WTC11 (cell line): ENCODE measurements around the gene PRKAR2A. TPM values are rescaled to one million over a fixed set of nuclear protein-coding genes. Genes with fewer than 3 reads are reported as not detected.

Source experiments
- ATAC-seq: fragments of 200-7000 bp; cut with Tn5 transposase; 2 replicates; pipeline ENCODE4 v1.10.0; 2021; ENCODE audit warnings: mild to moderate bottlenecking, moderate library complexity
- CTCF ChIA-PET: fragments of 300-600 bp; sonication (Branson Sonifier 250); formaldehyde crosslinking; loops from one replicate; lab custom pipeline; 2021; ENCODE audit warnings: antibody characterized with exemption; lab: Charles Lee
- POLR2A ChIA-PET: fragments of 350-600 bp; sonication (Branson Sonifier 250); formaldehyde crosslinking; loops from one replicate; lab custom pipeline; 2021; ENCODE audit warnings: antibody characterized with exemption; lab: Charles Lee
- DNase-seq: peaks from one replicate; pipeline ENCODE4 v3.0.0; 2021; ENCODE audit warnings: low spot score
- H3K27ac Mint-ChIP-seq: 2 replicates; pipeline ENCODE4 v1.8.0; 2021; ENCODE audit warnings: mixed read lengths
- H3K27me3 Mint-ChIP-seq: 2 replicates; pipeline ENCODE4 v1.8.0; 2021; ENCODE audit warnings: low read depth, mild to moderate bottlenecking, moderate library complexity, mixed read lengths
- H3K36me3 Mint-ChIP-seq: 2 replicates; pipeline ENCODE4 v1.8.0; 2021; ENCODE audit warnings: mixed read lengths
- H3K4me1 Mint-ChIP-seq: 2 replicates; pipeline ENCODE4 v1.8.0; 2022; ENCODE audit warnings: mixed read lengths
- H3K4me3 Mint-ChIP-seq: 2 replicates; pipeline ENCODE4 v1.8.0; 2021; ENCODE audit warnings: mild to moderate bottlenecking, moderate library complexity, mixed read lengths
- H3K9me3 Mint-ChIP-seq: 2 replicates; pipeline ENCODE4 v1.8.0; 2021; ENCODE audit warnings: mixed read lengths
- AFF4 ChIP-seq: sonication (generic); formaldehyde crosslinking; IDR thresholded peaks from 2 replicates; pipeline ENCODE4 v1.8.1; 2023; ENCODE audit warnings: mild to moderate bottlenecking, missing genetic modification reagents, borderline replicate concordance
- ATF6 ChIP-seq: sonication (generic); formaldehyde crosslinking; IDR thresholded peaks from 2 replicates; pipeline ENCODE4 v1.8.1; 2023; ENCODE audit warnings: mild to moderate bottlenecking, missing genetic modification reagents
- CBFB ChIP-seq: sonication (generic); formaldehyde crosslinking; IDR thresholded peaks from 2 replicates; pipeline ENCODE4 v1.8.1; 2022; ENCODE audit warnings: mild to moderate bottlenecking, low read depth, missing genetic modification reagents
- E2F5 ChIP-seq: sonication (generic); formaldehyde crosslinking; IDR thresholded peaks from 2 replicates; pipeline ENCODE4 v1.8.1; 2022; ENCODE audit warnings: mild to moderate bottlenecking, moderate library complexity, missing genetic modification reagents
- ESRRA ChIP-seq: sonication (generic); formaldehyde crosslinking; IDR thresholded peaks from 2 replicates; pipeline ENCODE4 v1.8.1; 2022; ENCODE audit warnings: mild to moderate bottlenecking, missing genetic modification reagents, borderline replicate concordance
- ETV6 ChIP-seq: sonication (generic); formaldehyde crosslinking; IDR thresholded peaks from 2 replicates; pipeline ENCODE4 v1.8.1; 2022; ENCODE audit warnings: mild to moderate bottlenecking, missing genetic modification reagents
- FOXP4 ChIP-seq: sonication (generic); formaldehyde crosslinking; IDR thresholded peaks from 2 replicates; pipeline ENCODE4 v1.8.0; 2022; ENCODE audit warnings: mild to moderate bottlenecking, missing genetic modification reagents
- GABPB1 ChIP-seq: sonication (generic); formaldehyde crosslinking; IDR thresholded peaks from 2 replicates; pipeline ENCODE4 v1.8.1; 2023; ENCODE audit warnings: mild to moderate bottlenecking, missing genetic modification reagents
- IRF1 ChIP-seq: sonication (generic); formaldehyde crosslinking; IDR thresholded peaks from 2 replicates; pipeline ENCODE4 v1.8.0; 2023; ENCODE audit warnings: missing genetic modification reagents
- MAX ChIP-seq: sonication (generic); formaldehyde crosslinking; IDR thresholded peaks from 2 replicates; pipeline ENCODE4 v1.8.0; 2022; ENCODE audit warnings: mild to moderate bottlenecking, missing genetic modification reagents
- MXD4 ChIP-seq: fragments of 250-450 bp; sonication (Bioruptor Pico); IDR thresholded peaks from 2 replicates; pipeline ENCODE4 v1.8.0; 2021; ENCODE audit warnings: mild to moderate bottlenecking, moderate library complexity, borderline replicate concordance
- NFATC4 ChIP-seq: fragments of 250-450 bp; sonication (Bioruptor Pico); IDR thresholded peaks from 2 replicates; pipeline ENCODE4 v1.9.0; 2021; ENCODE audit warnings: mild to moderate bottlenecking
- TP53 ChIP-seq: sonication (generic); formaldehyde crosslinking; IDR thresholded peaks from 2 replicates; pipeline ENCODE4 v1.8.1; 2023; ENCODE audit warnings: mild to moderate bottlenecking, missing genetic modification reagents
- ZBTB43 ChIP-seq: sonication (generic); formaldehyde crosslinking; IDR thresholded peaks from 2 replicates; pipeline ENCODE4 v1.8.1; 2023; ENCODE audit warnings: mild to moderate bottlenecking, missing genetic modification reagents
- ZNF121 ChIP-seq: sonication (generic); formaldehyde crosslinking; IDR thresholded peaks from 2 replicates; pipeline ENCODE4 v1.8.0; 2023; ENCODE audit warnings: missing genetic modification reagents
- ZNF219 ChIP-seq: sonication (generic); formaldehyde crosslinking; IDR thresholded peaks from 2 replicates; pipeline ENCODE4 v1.8.0; 2023; ENCODE audit warnings: missing genetic modification reagents, mild to moderate bottlenecking, borderline replicate concordance
- ZNF263 ChIP-seq: sonication (generic); formaldehyde crosslinking; IDR thresholded peaks from 2 replicates; pipeline ENCODE4 v1.8.1; 2022; ENCODE audit warnings: low read depth, mild to moderate bottlenecking, moderate library complexity, missing genetic modification reagents
- ZNF317 ChIP-seq: sonication (generic); formaldehyde crosslinking; IDR thresholded peaks from 2 replicates; pipeline ENCODE4 v1.8.1; 2023; ENCODE audit warnings: low read depth, mild to moderate bottlenecking, moderate library complexity, missing genetic modification reagents, borderline replicate concordance
- total RNA-seq: library from RNA; stranded (reverse); gene quantifications from 3 replicates; pipeline ENCODE4 v1.2.3, GENCODE V29; 2021

The PRKAR2A gene
- total RNA-seq, 1 experiment from 2014 or later = 57.2 TPM

GRCh38 chr3:48820612-48821324 lies 26.9 kb downstream of the PRKAR2A start (continued):
- TF ChIP-seq ZNF121 (CRISPR knock-in tag) (no peak), CBFB (CRISPR knock-in tag) (no peak), ATF6 (CRISPR knock-in tag) (no peak), GABPB1 (CRISPR knock-in tag) (no peak), ZBTB43 (no peak), IRF1 (CRISPR knock-in tag) (no peak), MAX (CRISPR knock-in tag) (no peak)
- TF ChIP-seq, all 79 proteins: peak for 0

GRCh38 chr3:48819234-48820221 lies 28.1 kb downstream of the PRKAR2A start:
- Mint-ChIP-seq H3K27ac (no peak overlapping the region; the same call in 1 of the 2 replicates), H3K4me3 (no peak overlapping the region), H3K36me3 (no peaks in the 10 kb centered on the region), H3K27me3 (no peaks in the 10 kb centered on the region), H3K4me1 (peaks cover 20% of the 10 kb centered on the region), H3K9me3 (no peaks in the 10 kb centered on the region)
- TF ChIP-seq ZNF317 (CRISPR knock-in tag) = no peak
- no peak for ATAC-seq
- ChIA-PET POLR2A (no interaction called here), CTCF (interaction anchor here (1.0 kb wide), 1 partner anchor 79 kb away, joined by 3 read pairs; no protein-coding TSS in a partner anchor)
- DNase-seq = no peak

- DNase-seq (no peak), ATAC-seq (no peak)
- ChIA-PET CTCF (no interaction called here), POLR2A (no interaction called here)
- Mint-ChIP-seq H3K27ac (no peak overlapping the region), H3K27me3 (no peaks in the 10 kb centered on the region), H3K9me3 (no peaks in the 10 kb centered on the region), H3K4me1 (no peaks in the 10 kb centered on the region; the same call in 1 of the 2 replicates), H3K4me3 (no peak overlapping the region), H3K36me3 (no peaks in the 10 kb centered on the region)
- TF ChIP-seq ZNF219 (no peak), FOXP4 (CRISPR knock-in tag) (no peak), ESRRA (CRISPR knock-in tag) (no peak), AFF4 (CRISPR knock-in tag) (no peak), NFATC4 (CRISPR knock-in tag) (no peak), E2F5 (CRISPR knock-in tag) (no peak), ZNF263 (CRISPR knock-in tag) (no peak), MXD4 (CRISPR knock-in tag) (no peak), ETV6 (CRISPR knock-in tag) (no peak), TP53 (no peak)
Measured at GRCh38 chr3:48811524-48811923, 36.1 kb downstream of the PRKAR2A start.
